Left lobe of liver (tissue), 2 donors: Measurements from ENCODE around the gene ENTHD1. TPM values are rescaled to one million over a fixed set of nuclear protein-coding genes. Genes with fewer than 3 reads are reported as not detected.
"Not testable (repeated sequence)": the region's sequence is repeated elsewhere in the genome, so short reads cannot be mapped to it uniquely, and the experiment has no call there.

Experiments
- ATAC-seq: fragments of 200-7000 bp; cut with Tn5 transposase; one replicate; pipeline ENCODE4 v1.9.1; 2020; ENCODE audit warnings: mild to moderate bottlenecking, moderate library complexity
- DNase-seq: peaks from one replicate; pipeline ENCODE4 v3.0.0-alpha.2; 2020; ENCODE audit warnings: low spot score
- total RNA-seq: library from RNA; stranded (reverse); gene quantifications from one replicate; pipeline ENCODE4 v1.2.1, GENCODE V29; 2021
- donor health status: DM: no; HTN: no; CAD: no; lungs with moderate emphysema.
- donor health status: DM: no; HTN: yes; CAD: no.

ENTHD1 gene
- total RNA-seq, 1 donor from 2014 or later, result not detected

DNA sequence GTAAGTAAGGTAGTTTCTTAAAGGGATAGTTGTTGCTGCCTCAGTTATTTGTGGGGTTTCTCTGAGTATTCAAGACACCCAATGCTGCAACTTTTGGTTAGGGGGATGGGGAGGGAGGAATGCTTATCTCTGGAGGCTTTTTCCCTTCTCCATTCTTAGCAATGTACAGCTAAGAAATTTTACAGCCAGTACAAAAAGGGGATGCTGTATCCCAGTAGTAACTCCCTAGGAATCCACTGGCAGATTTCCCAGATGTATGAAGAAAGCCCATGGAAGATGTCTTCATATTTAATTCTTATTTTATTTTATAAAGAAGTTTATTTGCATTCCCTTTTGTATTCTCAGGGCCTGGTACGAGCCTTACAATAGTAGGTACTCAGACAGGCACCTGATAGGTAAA, 154.8 kb downstream of the ENTHD1 start:
- ATAC-seq (no peak), DNase-seq (no peak)

GRCh38 chr22:39735776-39736175, 157.8 kb downstream of the ENTHD1 start:
- ATAC-seq, result no peak
- no peak for DNase-seq

DNA sequence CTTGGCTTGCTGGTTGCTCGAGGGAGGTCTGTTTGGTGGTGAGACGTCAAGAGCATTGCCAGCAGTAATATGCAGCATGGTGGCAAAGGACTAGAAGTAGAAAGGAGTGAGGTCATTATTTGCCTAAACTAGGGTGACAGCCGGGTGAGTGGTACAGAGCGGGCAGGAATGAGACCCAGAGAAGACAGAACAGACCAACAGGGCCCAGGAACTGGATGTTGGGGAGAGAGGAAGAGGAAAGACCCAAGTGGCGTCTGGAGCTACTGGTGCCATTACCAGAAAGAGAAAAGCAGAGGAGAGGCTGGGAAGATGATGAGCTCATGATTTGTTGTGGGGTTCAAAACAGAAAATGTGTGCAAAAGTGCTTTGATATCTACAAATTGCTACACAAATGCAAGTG, 158.7 kb downstream of the ENTHD1 start:
- DNase-seq (no peak), ATAC-seq (no peak)

DNA sequence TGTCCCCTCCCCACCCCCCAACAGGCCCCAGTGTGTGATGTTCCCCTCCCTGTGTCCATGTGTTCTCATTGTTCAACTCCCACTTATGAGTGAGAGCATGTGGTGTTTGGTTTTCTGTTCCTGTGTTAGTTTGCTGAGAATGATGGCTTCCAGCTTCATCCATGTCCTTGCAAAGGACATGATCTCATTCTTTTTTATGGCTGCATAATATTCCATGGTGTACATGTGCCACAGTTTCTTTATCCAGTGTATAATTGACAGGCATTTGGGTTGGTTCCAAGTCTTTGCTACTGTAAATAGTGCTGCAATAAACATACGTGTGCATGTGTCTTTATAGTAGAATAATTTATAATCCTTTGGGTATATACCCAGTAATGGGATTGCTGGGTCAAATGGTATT, 159.5 kb downstream of the ENTHD1 start:
- DNase-seq, ATAC-seq: not testable (repeated sequence)

- no peak for ATAC-seq
These were observed 160.4 kb downstream of the ENTHD1 start for GRCh38 chr22:39733191-39733590.

GRCh38 chr22:39732625-39733024, 160.9 kb downstream of the ENTHD1 start:
- no peak for DNase-seq
- no peak for ATAC-seq

More at GRCh38 chr22:39733191-39733590, 160.4 kb downstream of the ENTHD1 start:
- DNase-seq, result no peak

- no peak for DNase-seq
These were observed 161.5 kb downstream of the ENTHD1 start for GRCh38 chr22:39731881-39732555.

GRCh38 chr22:39731481-39731880, 162.1 kb downstream of the ENTHD1 start:
- ATAC-seq (no peak), DNase-seq (no peak)

More at GRCh38 chr22:39731881-39732555, 161.5 kb downstream of the ENTHD1 start:
- no peak for ATAC-seq

DNA sequence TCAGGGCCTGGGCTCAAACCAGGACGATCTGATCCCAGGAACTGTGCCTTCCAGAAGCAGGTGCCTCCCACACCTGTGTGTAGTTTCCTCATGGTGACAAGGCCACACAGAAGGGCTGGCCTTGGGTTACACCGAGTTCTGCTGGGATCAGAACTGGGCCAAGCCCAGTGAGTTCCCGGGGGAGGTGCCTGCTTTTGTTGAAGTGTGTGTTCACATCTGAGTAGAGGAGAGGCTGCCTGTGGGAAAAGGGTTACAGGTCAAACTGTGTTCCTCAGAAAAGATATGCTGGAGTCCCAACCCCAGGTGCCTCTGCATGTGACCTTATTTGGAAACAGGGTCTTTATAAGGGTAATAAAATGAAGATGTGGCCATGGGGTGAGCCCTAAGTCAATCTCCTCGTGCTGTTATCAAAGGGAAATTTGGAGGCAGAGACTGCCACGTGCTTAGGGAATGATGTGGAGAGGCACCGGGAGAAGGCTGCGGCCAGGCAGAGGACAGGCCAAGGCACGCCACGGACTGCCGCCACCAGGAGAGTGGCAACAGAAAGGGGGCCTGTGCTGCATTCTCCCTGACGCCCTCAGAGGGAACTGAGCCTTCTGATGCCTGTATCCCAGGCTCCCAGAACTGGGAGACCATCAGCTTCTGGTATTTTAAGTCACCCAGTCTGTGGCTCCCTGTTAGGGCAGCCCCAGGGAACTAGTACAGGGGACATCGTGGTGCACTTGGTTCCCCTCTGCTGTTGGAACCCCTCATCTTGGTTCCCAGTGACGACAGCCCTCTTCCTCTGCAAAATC, 164.2 kb downstream of the ENTHD1 start:
- DNase-seq, result no peak
- no peak for ATAC-seq

DNA sequence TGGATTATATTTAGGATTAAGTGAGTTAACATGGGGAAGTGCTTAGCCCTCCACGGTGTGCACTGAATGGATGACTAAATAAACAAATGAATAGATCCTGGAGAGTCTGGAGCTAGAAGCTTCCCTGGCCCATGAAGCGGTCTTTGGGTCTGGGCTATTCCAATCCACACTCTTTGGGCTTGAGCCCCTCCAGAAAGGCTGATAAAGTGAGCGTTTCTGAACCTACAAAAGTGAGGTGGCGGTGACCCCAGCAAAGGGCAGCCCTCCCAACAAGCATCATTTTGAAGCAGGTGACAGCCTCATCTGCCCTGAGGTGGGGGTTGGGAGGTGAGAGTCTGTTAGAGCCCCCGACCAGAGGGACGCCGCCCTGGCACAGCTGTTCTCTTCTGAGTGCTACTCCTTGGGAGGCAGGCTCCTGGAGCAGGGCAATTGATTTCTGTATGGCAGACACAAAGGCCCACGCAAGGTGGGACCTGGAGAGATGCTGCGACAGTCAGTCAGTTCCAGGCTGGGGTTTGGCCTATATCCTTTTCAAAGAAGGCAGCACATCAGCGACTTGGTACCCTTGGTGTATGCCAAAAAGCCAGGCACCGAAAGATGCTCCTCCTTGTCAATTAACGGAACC, 165.2 kb downstream of the ENTHD1 start:
- ATAC-seq, result no peak
- DNase-seq, result no peak

GRCh38 chr22:39727541-39727940, 166.0 kb downstream of the ENTHD1 start:
- ATAC-seq, result no peak
- no peak for DNase-seq

GRCh38 chr22:39725351-39726035, 168.1 kb downstream of the ENTHD1 start:
- ATAC-seq, result no peak

DNA sequence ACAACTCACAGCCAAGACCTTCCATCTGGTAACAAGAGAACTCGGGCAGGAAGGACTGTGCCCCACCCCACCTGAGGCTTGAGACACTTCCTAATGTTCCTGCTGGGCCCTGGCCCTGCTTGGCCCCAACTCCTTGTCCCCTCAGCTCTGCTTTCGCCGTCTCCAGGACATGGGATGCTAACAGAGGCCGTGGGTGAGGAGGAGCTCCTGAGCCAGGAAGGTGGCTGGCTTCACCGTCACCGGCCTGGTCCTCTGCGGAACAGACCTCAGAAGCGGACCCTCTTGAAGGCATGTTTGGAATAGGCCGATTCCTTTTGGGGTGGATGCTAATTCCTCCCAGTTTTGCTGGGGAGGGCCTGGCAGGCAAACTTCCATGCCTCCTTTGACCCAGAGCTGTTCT, 168.7 kb downstream of the ENTHD1 start:
- DNase-seq, result no peak

More at GRCh38 chr22:39725351-39726035, 168.1 kb downstream of the ENTHD1 start:
- DNase-seq, result no peak

GRCh38 chr22:39724390-39724789, 169.2 kb downstream of the ENTHD1 start:
- DNase-seq (no peak), ATAC-seq (no peak)

More for the DNA sequence above, 168.7 kb downstream of the ENTHD1 start:
- no peak for ATAC-seq

GRCh38 chr22:39723899-39724351, 169.6 kb downstream of the ENTHD1 start:
- ATAC-seq (no peak), DNase-seq (peak; percentile 27)

- ATAC-seq, result no peak
These were observed 170.1 kb downstream of the ENTHD1 start for GRCh38 chr22:39723463-39723862.

DNA sequence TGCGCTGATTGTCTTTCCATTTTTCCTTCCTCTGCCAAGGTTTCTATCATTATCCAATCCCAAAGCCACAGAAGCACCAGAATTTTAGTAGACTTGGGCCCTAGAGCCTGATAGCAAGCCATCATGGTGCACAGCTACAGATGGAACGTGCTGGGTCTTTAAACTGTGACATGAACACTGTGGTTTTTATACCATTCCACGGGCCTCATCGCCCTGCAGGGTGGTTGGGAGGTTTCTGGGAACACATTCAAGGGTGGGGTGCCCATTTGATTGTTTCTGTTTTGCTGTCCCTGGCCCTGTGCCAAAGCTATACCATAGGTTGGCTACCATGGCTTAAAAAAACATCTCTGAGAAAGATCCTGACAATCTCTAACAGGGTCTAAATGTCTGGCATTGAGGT, 171.1 kb downstream of the ENTHD1 start:
- DNase-seq, result peak; percentile 26
- ATAC-seq, result no peak

More at GRCh38 chr22:39723463-39723862, 170.1 kb downstream of the ENTHD1 start:
- DNase-seq, result peak; percentile 40

- DNase-seq, result no peak
- ATAC-seq, result no peak
These were observed 171.6 kb downstream of the ENTHD1 start for GRCh38 chr22:39722032-39722325.

- ATAC-seq (no peak), DNase-seq (peak; percentile 16)
These were observed 172.1 kb downstream of the ENTHD1 start for GRCh38 chr22:39721206-39722031.
